Loucy (cell line): ENCODE results near the gene DCAF7.

Experiments
- H2AFZ ChIP-seq: fragments of 200-600 bp; sonication (generic); 2 replicates; pipeline ENCODE4 v1.6.0; 2016; ENCODE audit warnings: antibody characterized with exemption, mild to moderate bottlenecking, low read length, moderate library complexity
- H3F3A ChIP-seq: fragments of 200-600 bp; 2 replicates; pipeline ENCODE4 v1.6.0; 2016; ENCODE audit warnings: antibody characterized with exemption, low read depth, mild to moderate bottlenecking
- H3K27me3 ChIP-seq: fragments of 200-600 bp; sonication (generic); 2 replicates; pipeline ENCODE4 v1.6.1; 2014; ENCODE audit warnings: low read length, mild to moderate bottlenecking; ENCODE audit not compliant: insufficient read depth, poor library complexity, severe bottlenecking
- H3K36me3 ChIP-seq: fragments of 200-600 bp; sonication (generic); 2 replicates; pipeline ENCODE4 v1.6.1; 2016; ENCODE audit warnings: low read length; ENCODE audit not compliant: insufficient read depth
- H3K4me1 ChIP-seq: fragments of 200-600 bp; sonication (generic); 2 replicates; pipeline ENCODE4 v1.5.1; 2014; ENCODE audit warnings: low read length, mild to moderate bottlenecking; ENCODE audit not compliant: insufficient read depth, poor library complexity, severe bottlenecking
- H3K4me2 ChIP-seq: fragments of 200-600 bp; sonication (generic); 2 replicates; pipeline ENCODE4 v1.6.0; 2014; ENCODE audit warnings: antibody characterized with exemption, low read length, low read depth, mild to moderate bottlenecking; ENCODE audit not compliant: poor library complexity, severe bottlenecking
- H3K4me3 ChIP-seq: fragments of 200-600 bp; sonication (generic); 2 replicates; pipeline ENCODE4 v1.5.1; 2014; ENCODE audit warnings: low read length, mild to moderate bottlenecking, mixed read lengths; ENCODE audit not compliant: poor library complexity, severe bottlenecking
- H3K79me2 ChIP-seq: fragments of 200-600 bp; sonication (generic); 2 replicates; pipeline ENCODE4 v1.6.1; 2014; ENCODE audit warnings: low read length; ENCODE audit not compliant: insufficient read depth
- H3K9ac ChIP-seq: fragments of 200-600 bp; sonication (generic); 2 replicates; pipeline ENCODE4 v1.6.0; 2014; ENCODE audit warnings: mild to moderate bottlenecking, low read depth, low read length, moderate library complexity; ENCODE audit not compliant: poor library complexity, severe bottlenecking
- H3K9me2 ChIP-seq: fragments of 200-600 bp; sonication (generic); replicated peaks from 2 replicates; pipeline ENCODE4 v1.6.1; 2016; ENCODE audit warnings: low read depth, low read length, mixed read lengths
- H3K9me3 ChIP-seq: fragments of 200-600 bp; sonication (generic); 2 replicates; pipeline ENCODE4 v1.6.1; 2014; ENCODE audit warnings: mild to moderate bottlenecking, antibody characterized with exemption, low read length, low read depth; ENCODE audit not compliant: insufficient read depth
- H4K20me1 ChIP-seq: fragments of 200-600 bp; sonication (generic); 2 replicates; pipeline ENCODE4 v1.6.0; 2014; ENCODE audit warnings: antibody characterized with exemption, low read length, mild to moderate bottlenecking; ENCODE audit not compliant: insufficient read depth, poor library complexity, severe bottlenecking
- EZH2phosphoT487 ChIP-seq: fragments of 200-600 bp; IDR thresholded peaks from 2 replicates; pipeline ENCODE4 v1.6.1; 2018; ENCODE audit warnings: antibody characterized with exemption, mild to moderate bottlenecking, moderate library complexity, borderline replicate concordance
- TF ChIP-seq, protein P1 (sequence below): fragments of 200-600 bp; sonication (generic); conservative IDR thresholded peaks from 2 replicates; pipeline ENCODE4 v1.5.1; 2014; ENCODE audit warnings: mild to moderate bottlenecking, antibody characterized with exemption, low read length

The DCAF7 gene

DNA sequence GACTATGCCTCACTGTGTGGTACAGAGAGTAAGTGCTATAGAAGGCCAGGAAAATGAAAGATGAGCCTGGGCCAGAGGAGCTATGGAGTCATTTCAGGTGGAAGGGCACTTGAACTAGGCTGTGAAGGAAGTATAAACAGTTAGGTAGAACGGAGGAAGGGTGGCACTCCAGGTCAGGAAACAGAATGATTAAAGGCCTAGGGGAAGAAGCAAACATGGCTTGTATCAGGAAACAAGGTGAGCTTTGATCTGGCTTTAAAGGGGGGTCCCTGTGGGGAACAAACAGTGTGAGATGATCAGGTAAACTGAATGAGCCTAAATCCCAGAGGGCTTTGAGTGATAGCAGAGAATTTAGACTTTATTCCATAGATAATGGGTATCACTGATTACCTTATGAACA lies 88.8 kb downstream of the DCAF7 start:
- TF ChIP-seq EZH2phosphoT487, result no peak
- TF ChIP-seq, protein P1, sequence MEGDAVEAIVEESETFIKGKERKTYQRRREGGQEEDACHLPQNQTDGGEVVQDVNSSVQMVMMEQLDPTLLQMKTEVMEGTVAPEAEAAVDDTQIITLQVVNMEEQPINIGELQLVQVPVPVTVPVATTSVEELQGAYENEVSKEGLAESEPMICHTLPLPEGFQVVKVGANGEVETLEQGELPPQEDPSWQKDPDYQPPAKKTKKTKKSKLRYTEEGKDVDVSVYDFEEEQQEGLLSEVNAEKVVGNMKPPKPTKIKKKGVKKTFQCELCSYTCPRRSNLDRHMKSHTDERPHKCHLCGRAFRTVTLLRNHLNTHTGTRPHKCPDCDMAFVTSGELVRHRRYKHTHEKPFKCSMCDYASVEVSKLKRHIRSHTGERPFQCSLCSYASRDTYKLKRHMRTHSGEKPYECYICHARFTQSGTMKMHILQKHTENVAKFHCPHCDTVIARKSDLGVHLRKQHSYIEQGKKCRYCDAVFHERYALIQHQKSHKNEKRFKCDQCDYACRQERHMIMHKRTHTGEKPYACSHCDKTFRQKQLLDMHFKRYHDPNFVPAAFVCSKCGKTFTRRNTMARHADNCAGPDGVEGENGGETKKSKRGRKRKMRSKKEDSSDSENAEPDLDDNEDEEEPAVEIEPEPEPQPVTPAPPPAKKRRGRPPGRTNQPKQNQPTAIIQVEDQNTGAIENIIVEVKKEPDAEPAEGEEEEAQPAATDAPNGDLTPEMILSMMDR, result no peak
- no peak overlapping the region for H3K4me3 ChIP-seq
- no peak overlapping the region for H3K9ac ChIP-seq
- H3K4me1 ChIP-seq, result peaks cover 7% of the 10 kb centered on the region
- no peaks in the 10 kb centered on the region for H3K9me2 ChIP-seq
- H3K79me2 ChIP-seq, result no peaks in the 10 kb centered on the region
- no peaks in the 10 kb centered on the region for H3K27me3 ChIP-seq
- no peak overlapping the region for H3K4me2 ChIP-seq
- no peaks in the 10 kb centered on the region for H3F3A ChIP-seq
- no peaks in the 10 kb centered on the region for H3K9me3 ChIP-seq
- peaks cover 35% of the 10 kb centered on the region; the same call in 1 of the 2 replicates for H3K36me3 ChIP-seq
- no peaks in the 10 kb centered on the region for H4K20me1 ChIP-seq
- H2AFZ ChIP-seq, result no peak overlapping the region

DNA sequence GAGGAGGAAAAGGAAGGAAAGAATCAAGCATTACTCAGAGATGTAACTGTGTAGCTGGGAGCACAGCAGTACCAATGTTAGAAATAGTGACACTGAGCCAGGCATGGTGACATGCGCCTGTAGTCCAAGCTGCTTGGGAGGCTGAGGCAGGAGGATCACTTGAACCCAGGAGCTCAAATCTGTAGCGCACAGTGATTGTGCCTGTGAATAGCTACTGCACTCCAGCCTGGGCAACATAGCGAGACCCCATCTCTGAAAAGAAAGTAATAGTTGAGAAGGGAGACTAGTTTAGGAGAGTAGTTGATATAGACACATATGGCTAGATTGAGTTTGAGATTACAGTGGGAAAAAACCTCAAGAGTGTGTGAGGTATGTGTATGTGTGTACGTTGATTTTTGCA lies 89.8 kb downstream of the DCAF7 start:
- Histone ChIP-seq H3F3A (no peaks in the 10 kb centered on the region), H3K9ac (no peak overlapping the region), H4K20me1 (no peaks in the 10 kb centered on the region), H3K4me2 (no peak overlapping the region), H3K27me3 (no peaks in the 10 kb centered on the region), H3K9me2 (no peaks in the 10 kb centered on the region), H3K36me3 (peaks cover 30% of the 10 kb centered on the region; the same call in 1 of the 2 replicates), H2AFZ (no peak overlapping the region), H3K79me2 (no peaks in the 10 kb centered on the region), H3K9me3 (no peaks in the 10 kb centered on the region), H3K4me1 (no peaks in the 10 kb centered on the region), H3K4me3 (no peak overlapping the region)
- TF ChIP-seq, protein P1, result no peak
- no peak for TF ChIP-seq EZH2phosphoT487

DNA sequence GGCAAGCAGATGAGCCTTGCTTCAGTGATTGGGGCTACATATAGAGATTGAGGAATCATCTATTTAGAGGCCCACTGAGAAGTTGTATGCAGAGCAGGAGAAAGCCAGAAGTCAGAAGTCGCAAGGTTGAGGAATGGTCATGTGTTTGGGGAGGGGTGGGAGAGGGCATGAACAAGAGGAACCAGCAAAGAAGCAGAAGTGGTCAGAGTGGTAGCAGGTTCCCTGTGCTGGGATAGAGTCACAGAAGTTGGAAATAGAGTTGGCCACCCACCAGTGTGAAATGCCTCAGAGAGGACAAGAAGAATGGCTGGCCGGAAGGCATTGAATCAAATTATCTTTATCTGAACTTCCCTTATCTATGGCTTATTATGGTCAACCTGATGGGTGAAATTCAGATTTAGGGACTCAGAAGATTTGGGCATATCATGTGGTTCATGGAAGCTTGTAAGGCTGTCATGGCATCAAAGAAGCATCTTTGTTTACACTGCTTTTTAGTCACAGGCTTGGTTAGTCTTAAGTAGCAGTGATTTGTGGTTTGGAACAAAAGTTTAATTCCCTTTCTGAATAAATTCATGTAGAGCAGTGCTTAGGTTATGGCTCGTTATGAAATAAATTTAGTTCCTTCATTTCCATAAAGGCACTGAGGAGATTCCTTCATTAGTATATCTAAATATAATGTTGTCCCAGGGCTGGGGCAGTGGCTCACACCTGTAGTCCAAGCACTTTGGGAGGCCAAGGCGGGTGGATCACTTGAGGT lies 91.6 kb downstream of the DCAF7 start:
- Histone ChIP-seq H3K4me1 (no peaks in the 10 kb centered on the region), H3K4me2 (no peak overlapping the region), H3K9me2 (no peaks in the 10 kb centered on the region), H3F3A (no peaks in the 10 kb centered on the region), H2AFZ (no peak overlapping the region), H3K36me3 (peaks cover 21% of the 10 kb centered on the region; the same call in 1 of the 2 replicates), H4K20me1 (no peaks in the 10 kb centered on the region), H3K4me3 (no peak overlapping the region), H3K9ac (no peak overlapping the region), H3K27me3 (no peaks in the 10 kb centered on the region), H3K79me2 (no peaks in the 10 kb centered on the region), H3K9me3 (no peaks in the 10 kb centered on the region)
- TF ChIP-seq, protein P1, result no peak
- TF ChIP-seq EZH2phosphoT487, result no peak
